ENCODE data around the gene TOMM5.

Gene TOMM5

GRCh38 chr9:37561682-37562081 lies 30.7 kb downstream of the TOMM5 start:
- DNase-seq: no peak

DNA sequence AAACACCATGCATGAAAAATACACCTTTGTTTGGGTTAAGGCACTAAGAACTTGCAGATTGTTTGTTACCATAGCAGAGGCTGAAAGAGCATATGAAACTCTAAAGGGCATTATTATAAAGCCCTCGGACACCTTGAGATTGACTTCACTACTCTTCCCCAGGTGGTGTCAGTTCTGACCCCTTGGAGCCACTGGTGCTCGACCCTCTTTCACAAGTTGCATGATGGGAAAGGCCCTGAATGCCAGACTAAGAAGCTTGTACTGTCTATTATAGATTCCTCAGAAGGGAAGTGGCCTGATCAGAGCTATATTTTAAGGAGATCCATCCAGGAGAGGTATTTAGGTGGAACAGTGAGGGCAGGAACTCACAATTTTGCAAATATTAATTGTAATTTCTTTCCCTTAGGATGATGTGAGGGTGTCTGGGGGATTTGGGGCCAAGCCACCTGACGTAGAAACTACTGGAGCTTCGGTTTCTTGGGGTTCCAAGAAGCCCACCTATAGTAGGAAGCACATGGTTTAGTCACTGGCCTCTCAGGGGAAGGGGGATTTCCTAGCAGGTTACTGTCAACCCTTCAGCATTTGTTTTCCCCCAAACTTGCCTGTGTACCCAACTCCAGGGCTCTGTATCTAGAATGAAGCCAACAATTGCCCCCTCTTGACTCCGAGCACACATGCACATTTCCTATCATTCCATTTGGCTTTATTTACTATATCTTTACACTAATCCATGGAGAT lies 32.4 kb downstream of the TOMM5 start:
- no peak for DNase-seq

DNA sequence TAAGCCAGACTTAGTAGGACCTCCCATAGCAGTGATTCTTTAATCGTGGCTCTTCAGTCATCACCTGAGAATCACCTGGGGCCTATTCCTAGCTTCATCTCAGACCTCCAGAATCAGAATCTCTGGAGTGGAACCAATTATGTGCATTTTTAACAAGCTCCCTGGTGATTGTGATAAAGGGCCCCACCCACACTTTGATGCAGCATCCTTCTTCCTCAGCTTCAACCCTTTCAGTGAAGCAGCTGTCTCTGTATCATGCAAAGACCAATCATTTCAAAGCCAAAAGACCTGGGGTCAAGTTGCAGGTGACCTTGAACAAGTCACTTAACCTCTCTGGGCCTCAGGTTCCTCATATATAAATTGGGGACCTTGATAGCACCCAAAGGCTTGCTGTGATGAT lies 33.3 kb downstream of the TOMM5 start:
- DNase-seq: no peak

DNA sequence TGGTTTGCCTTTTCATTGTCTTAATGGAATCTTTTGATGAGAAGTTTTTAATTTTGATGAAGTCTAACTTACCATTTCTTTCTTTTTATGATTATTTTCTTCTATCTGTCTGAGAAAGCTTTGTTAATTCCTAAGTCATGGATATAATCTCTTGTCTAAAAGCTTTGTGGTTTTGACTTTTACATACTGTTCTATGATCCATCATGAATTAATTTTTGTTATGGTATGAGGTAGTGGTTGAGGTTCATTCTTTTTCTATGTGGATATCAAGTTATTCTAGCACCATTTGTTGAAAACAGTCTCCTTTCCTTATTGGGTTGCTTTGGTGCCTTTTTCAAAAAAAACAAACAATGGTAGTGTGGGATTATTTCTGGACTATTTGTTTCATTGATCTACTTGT lies 36.6 kb downstream of the TOMM5 start:
- DNase-seq: no peak

- no peak for DNase-seq
Observed at GRCh38 chr9:37554318-37554717, 38.1 kb downstream of the TOMM5 start.

DNA sequence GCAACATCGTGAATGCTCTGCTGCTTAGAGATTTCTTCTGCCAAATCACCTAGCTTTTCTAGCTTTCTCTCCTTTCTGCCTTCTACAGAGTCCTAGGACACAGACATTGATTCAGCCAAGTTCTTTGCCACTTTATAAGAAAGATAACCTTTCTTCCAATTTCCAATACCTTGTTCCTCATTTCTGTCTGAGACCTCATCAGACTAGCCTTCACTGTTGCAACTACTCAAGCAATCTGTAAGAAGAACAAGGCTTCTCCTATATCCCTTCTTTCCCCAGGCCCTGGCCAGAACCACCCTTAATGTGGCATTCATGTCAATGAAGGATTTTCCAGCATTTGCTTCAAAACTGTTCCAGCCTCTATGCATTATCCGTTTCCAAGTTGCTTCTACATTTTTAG lies 40.5 kb downstream of the TOMM5 start:
- DNase-seq: no peak

DNA sequence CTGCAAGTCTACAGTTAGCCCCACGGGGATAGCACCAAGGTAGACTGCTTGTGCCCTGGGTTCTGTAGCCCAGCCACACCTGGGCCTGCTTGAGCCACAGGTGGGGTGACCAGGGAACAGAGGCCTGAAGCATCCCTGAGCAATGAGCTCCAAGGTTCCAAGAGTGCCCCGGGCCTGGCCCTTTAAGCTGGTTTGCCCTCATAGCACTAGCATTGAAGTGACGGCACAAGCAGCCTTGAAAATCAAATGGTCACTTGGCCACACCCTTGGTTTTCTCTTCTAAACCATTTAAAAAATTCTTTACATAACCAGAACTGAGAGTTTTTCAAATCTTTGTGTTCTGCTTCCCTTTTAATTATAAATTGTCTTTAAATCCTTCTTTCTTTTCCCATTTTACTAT lies 40.9 kb downstream of the TOMM5 start:
- no peak for DNase-seq

DNA sequence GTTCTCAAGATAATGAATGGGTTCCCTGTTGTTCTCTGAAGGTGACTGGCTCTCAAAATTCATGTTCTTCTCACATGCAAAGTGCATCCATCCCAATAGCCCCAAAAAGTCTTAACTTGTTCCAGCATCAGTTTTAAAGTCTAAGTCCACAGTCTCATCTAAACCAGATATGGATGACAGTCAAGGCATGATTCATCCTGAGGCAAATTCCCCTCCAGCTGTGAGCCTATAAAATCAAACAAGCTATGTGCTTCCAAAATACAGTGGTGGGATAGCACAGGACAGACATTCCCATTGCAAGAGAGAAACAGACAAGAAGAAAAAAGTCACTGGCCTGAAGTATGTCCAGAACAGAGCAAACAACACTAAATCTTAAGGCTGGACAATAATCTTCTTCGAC lies 41.6 kb downstream of the TOMM5 start:
- DNase-seq: no peak

- DNase-seq: no peak
Observed at GRCh38 chr9:37549527-37549926, 42.9 kb downstream of the TOMM5 start.

DNA sequence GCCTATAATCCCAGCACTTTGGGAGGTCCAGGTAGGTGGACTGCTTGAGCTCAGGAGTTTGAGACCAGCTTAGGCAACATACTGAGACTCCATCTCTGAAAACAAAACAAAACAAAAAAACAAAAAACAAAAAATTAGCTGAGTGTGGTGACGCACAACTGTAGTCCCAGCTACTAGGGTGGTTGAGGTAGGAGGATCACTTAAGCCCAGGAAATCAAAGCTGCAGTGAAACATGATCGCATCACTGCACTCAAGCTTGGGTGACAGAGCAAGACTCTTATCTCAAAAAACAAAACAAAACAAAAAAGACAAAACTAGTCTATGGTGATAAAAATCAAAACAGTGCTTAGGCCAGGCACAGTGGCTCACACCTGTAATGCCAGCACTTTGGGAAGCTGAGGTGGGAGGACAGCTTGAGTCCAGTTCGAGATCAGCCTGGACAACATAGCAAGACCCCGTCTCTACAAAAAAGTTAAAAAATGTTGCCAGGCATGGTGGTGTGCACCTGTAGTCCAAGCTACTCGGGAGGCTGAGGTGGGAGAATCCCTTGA lies 45.0 kb downstream of the TOMM5 start:
- no peak for DNase-seq

DNA sequence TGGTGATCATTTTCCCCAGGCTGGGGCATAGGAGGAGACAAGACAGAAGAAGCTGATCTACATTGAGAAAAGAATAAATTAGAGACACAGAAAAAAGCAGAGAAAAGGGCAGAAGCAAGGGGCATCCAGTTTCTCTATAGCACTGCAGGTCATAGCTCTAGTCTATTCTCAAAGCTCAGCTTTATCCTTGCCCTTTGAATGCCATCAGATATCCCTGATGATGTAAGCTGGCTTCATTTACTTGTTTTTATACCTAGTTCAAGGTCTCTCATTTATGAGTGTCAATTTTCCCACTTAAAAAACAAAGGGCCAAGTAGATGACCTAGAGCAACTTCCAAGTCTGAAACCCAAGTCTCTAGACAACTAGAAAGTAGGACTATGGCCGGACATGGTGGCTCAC lies 48.9 kb downstream of the TOMM5 start:
- DNase-seq: no peak

DNA sequence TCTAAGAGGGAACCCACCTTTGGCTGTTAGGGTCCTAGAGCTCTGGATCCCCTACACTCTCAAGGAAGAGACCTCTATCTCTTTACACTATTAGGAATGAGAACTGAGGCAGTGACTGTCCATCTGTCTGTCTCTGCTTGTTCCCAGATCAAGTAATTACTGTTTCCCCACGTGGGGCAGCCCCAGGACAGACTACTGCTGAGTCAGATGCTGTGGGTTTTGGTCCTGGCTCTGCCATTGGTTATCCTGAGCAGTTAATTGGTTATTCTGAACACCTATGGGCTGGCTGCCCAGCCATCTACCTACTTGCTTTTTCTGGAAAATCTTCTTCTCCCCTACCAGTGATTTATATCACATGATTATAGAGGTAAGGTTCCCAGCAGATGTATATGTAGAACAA lies 49.5 kb downstream of the TOMM5 start:
- no peak for DNase-seq

- DNase-seq: no peak
Observed at GRCh38 chr9:37542488-37542887, 49.9 kb downstream of the TOMM5 start.

GRCh38 chr9:37541465-37541864 lies 50.9 kb downstream of the TOMM5 start:
- DNase-seq: no peak

DNA sequence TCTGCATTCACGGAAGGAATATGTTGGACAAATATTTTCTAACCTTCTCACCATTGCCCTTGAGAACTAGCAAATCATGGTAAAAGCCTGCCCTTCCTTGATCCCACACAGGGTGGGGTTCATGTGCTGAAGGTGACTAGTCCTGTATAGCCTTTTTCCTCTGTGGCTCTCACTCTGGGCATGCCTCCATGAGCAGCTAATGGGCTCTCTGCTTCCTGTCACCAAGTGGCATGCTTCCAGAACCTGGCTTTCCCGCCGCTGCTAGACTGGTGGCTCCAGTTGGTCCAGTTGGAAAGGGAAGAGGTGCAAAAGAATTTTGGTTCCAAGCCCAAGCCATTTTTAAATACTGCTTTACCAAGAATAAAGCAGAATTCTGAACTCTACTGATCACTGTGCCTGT lies 51.8 kb downstream of the TOMM5 start:
- no peak for DNase-seq

GRCh38 chr9:37539634-37540033 lies 52.8 kb downstream of the TOMM5 start:
- no peak for DNase-seq
